Ureter (tissue), 1 donor: ENCODE data around the gene LGR6. TPM values are rescaled to one million over a fixed set of nuclear protein-coding genes. Genes with fewer than 3 reads are reported as not detected.
"Not testable (repeated sequence)": the region's sequence is repeated elsewhere in the genome, so short reads cannot be mapped to it uniquely, and the experiment has no call there.

ENCODE experiments used
- DNase-seq: peaks from one replicate; pipeline ENCODE4 v3.0.0-alpha.2; 2020; ENCODE audit warnings: low spot score
- total RNA-seq: library from RNA; stranded (reverse); gene quantifications from one replicate; pipeline ENCODE4 v1.2.4, GENCODE V29; 2023
- donor health status: DM: yes; HTN: yes; CAD: no.

Gene LGR6
- total RNA-seq, 1 donor from 2014 or later: 9.2 TPM

GRCh38 chr1:202159534-202160371 is 33.8 kb upstream of the LGR6 start:
- DNase-seq: no peak

GRCh38 chr1:202160377-202160940 is 33.1 kb upstream of the LGR6 start, which contains the start of gene PTPN7:
Gene PTPN7 (minus strand): TSS chr1:202160602. CDS start chr1:202159402, 1,200 bp downstream.
- no peak for DNase-seq

GRCh38 chr1:202161151-202162046 is 32.2 kb upstream of the LGR6 start:
- DNase-seq: no peak

DNA sequence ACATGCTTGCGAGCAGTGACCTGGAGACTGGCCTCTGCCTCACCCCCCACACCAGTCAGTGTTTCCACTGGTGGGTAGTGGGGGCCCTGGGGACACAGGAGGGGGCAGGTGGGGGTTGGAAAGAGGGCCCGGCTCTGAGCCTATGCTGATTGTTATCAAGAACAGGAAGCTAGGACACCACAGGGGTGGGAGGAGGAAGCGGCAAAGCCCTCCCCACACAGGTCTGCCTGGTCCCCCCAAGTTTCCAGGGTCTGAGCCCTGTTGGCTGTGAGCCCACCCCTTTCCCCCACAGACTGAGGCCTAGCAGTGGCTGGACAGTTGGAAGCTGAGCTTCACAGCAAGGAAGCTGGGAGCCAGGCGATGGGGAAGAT is 31.6 kb upstream of the LGR6 start:
- no peak for DNase-seq

- no peak for DNase-seq
Measured at GRCh38 chr1:202162418-202163280, 30.9 kb upstream of the LGR6 start.

- no peak for DNase-seq
Measured at GRCh38 chr1:202163281-202164270, 30.0 kb upstream of the LGR6 start.

GRCh38 chr1:202164271-202165037 is 29.1 kb upstream of the LGR6 start:
- DNase-seq: no peak

DNA sequence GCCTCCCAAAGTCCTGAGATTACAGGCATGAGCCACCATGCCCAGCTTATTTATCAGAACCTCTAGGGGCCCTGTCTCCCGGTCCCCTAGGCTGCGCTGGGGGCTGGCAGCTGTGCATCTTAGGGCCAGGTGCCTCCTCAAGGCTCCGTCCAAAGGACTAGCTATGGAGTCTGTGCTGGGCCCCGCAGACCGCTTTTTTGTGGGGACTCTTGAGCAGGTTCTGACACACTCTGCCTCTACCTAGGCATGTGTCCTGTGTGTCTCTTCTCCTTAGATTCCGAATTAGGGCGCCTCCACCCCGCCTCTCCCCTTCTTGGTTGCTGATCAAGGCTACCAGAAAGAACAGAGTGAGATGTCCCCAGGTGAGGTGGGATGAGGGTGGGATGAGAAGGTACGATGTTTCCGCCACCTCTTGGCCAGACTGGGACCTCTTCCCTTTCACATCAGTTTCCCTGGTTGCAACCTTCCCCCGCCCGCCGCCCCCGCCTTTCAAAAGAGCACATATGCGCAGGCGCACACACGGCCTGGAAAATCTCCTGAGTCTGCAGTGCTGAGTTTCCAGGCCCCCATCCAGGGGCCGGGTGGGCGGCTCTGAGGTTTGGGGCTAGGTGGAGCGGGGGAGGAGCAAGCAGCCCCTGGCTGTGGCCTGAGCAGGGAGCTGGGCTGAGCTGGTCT is 28.2 kb upstream of the LGR6 start:
- DNase-seq: no peak

DNA sequence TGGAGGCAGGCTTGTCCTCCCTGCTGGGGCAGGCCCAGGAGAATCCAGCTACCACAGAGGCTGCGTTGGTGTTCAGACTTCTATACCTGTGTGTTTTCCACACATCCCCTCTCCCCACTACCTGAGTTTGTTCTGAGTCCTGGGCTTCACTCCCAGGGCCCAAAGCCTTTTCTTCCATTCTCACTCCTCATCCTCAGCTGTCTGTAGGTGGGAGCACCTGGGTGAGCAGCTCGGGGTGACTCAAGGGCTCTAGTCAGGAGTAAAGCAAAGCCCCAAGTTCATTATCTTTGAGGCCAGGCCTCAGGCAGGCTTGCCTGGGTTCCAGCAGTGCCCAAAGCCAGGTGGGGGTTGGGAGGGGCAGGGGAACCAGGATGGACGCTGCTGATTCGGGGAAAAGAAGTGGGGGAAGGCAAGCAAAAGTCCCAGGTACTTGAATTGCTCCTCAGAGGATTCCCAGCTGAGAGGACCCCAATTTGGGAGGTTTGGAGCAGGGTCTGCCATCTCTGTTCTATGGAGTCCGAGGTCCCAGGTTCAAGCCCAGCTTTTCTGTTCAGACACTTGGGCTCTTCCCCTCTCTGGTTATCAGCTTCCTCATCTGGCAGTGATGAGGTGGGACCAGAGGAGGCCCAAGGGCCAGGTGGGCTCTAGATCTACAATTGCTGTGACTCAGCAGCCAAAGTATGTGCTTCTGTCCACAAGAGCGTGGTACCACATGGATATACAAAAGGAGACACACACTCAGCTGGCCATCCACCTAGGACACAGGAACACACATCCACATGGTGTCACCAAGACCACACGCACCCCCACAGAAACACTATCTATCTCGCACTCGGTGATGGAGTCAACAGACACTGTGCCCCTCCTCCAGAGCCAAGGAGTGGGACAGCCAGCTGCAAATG is 27.4 kb upstream of the LGR6 start:
- DNase-seq: no peak

DNA sequence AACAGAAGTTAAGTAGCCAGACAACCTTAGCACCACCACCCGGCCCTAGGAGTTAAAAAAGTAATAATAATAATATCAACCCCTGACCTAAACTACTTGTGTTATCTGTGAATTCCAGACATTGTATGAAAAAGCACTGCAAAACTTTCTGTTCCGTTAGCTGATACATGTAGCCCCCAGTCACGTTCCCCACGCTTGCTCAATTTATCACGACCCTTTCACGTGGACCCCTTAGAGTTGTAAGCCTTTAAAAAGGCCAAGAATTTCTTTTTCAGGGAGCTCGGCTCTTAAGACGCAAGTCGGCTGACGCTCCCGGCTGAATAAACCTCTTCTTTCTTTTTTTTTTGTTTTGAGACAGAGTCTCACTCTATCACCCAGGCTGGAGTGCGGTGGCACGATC is 26.5 kb upstream of the LGR6 start:
- DNase-seq: not testable (repeated sequence)

DNA sequence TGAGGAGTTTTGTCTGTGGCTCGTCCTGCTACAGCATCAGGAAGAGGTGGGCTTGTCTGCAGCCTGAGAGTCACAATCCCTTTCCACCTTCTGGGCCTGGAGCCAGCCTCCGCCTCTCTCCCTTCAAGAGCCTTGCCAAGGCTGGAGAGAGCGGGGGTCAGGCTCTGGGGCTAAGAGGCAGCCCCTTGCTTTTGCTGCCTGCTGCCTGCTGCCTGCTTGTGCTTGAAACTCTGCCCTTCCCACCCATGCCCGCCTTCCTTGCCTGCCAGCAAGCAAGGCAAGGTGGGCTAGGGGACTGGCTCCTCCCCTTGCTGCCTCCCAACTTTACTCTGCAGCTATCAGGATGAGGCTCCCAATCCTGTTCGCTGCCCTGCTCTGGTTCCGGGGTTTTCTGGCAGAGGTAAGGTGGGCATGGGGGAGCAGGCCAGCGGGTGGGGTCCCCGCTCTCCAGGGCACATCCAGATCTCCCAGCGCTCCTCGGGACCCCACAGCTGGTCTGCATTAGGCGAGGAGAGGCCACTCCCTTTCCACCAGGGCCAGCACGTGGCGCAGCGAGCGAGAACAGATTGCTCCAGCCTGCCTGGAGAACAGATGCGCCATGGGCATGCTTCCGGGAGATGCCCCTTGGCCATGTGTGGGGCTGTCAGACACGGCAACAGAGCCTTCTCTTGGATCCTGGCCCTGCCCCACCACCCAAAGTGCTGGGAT is 25.7 kb upstream of the LGR6 start:
- DNase-seq: no peak

- DNase-seq: no peak
Measured at GRCh38 chr1:202168861-202169260, 24.7 kb upstream of the LGR6 start.

DNA sequence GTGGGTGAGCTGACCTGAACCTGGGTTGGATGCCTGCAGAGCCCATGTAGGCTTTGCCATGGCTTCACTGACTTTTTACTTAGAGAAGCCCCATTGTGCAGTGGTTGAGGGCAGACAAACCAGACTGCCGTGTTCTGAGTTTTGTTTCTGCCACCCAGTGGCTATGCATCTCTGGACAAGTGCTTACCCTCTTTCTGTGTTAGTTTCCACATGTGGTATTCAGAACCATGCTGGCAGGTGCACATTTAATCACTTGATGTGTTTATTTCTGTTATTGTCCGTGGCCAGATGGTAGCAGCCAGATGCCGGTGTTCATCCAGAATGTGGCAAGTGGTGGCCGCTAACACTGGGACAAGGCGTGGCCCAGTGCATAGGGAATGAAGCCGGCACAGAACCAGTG is 22.9 kb upstream of the LGR6 start:
- DNase-seq: no peak

GRCh38 chr1:202171292-202172014 is 22.1 kb upstream of the LGR6 start:
- no peak for DNase-seq

GRCh38 chr1:202172015-202172355 is 21.6 kb upstream of the LGR6 start:
- no peak for DNase-seq

DNA sequence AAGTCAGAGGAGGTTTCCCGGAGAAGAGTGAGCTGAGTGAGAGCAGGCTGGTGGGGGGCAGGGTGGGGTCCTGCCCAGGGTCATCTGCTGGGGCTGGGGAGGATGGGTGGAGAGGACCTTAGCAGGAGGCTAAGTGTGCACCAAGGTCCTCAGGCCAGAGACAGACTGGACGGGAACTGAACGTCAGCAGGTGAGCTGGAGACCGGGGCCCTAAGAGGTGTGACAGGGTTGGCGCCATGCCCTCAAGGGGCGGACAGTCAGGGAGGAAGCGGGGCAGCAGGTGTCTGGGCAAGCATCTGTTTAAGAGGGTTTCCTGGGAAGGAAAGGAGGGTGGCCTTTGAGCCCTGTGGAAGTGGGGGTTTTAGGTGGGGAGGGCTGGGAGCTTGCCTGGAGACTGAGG is 19.6 kb upstream of the LGR6 start:
- no peak for DNase-seq
